HL-60/S4 treated with phorbol 12-myristate 13-acetate at 8.2 ng/mL for 4 days and 3 days (cell line): ENCODE data around the gene SPTA1.

ENCODE experiments used
- in situ Hi-C: fragments of 300-500 bp; cut with MboI; formaldehyde crosslinking; loops from 2 replicates; pipeline ENCODE4 v1.15.0; 2022; ENCODE audit warnings: low sequenced_read_pairs

The SPTA1 gene

DNA sequence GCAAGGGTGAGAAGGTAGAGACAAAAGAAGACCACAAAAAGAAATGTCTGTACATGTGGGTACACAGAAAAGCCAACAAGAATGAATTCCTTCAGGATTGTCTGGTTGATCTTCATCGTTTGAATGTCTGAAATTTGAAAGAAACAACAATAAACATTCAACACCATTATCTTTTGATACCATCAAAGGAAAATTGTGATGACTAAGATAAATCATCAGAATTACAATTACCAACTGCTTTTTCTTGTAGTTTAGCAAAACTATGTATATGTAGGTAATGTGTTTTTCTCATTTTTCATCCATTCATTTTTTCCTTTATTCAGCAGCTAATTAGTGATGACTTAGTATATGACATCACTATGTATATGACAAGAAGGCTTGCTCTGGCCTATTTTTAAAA lies 106.8 kb downstream of the SPTA1 start, which contains the start of gene OR10X1:
Gene OR10X1 (minus strand): TSS at position 167 of the 400 bp plus-strand sequence. CDS start 0 bp downstream, at position 167.
- in situ Hi-C loops = no loop called here

DNA sequence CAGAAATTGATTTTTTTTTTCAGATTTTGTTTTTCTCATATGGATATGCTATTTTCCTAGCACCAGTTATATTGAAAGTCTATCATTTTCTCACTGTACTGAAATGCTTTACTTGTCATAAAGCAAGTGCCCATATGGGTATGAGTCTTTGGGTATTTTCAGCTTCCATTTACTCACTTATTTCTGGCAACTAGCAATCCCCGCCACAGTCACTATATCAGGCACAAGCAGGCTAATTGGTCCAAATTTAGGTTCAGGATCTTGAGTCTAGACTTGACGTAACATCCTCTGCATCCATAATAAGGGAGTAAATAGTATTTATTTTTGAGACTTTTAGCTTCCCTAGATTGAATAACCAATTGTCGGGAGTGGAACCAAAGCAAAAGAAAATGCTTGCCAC lies 109.0 kb downstream of the SPTA1 start:
- in situ Hi-C loops = no loop called here

DNA sequence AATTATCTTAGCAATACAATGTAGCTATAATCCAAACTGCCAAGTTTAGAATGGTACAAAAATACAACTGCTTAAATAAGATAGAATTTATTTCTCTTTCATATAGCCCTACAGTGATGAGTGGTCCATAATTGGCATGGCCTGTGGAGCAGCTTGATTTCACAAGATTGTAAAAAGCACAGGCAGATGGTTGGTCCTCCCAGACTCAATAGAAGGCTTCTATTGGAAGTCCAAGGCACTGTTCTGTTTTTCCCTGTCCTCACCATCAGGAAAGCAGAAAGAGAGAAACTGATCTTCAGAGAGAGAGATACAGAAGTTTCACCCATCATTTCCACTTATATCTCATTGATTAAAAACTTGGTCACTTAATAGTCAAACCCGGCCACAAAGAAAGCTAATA lies 114.3 kb downstream of the SPTA1 start:
- in situ Hi-C loops = no loop called here

DNA sequence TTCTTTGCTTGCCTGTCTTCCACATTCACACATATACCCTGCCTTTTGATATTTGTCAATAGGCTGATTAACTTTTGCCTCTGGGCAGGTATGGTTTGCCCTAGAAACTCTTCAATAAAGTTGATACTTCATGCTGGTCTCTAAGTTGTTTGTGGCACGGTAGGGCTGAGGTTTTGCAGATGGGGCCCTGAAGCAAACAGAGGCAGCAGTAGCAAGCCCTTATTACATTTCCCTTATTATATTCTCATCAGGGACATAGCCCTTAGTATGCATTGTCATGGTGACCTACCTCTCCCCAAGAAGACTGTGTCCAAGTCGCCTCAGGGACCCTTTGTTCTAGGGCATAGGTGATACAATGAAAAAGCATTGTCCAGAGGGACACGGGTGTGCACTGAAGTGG lies 116.0 kb downstream of the SPTA1 start, which contains the start of gene OR6P1:
Gene OR6P1 (minus strand): TSS at position 101 of the 400 bp plus-strand sequence. CDS start 6,976 bp downstream, outside the sequence.
- in situ Hi-C loops = no loop called here

DNA sequence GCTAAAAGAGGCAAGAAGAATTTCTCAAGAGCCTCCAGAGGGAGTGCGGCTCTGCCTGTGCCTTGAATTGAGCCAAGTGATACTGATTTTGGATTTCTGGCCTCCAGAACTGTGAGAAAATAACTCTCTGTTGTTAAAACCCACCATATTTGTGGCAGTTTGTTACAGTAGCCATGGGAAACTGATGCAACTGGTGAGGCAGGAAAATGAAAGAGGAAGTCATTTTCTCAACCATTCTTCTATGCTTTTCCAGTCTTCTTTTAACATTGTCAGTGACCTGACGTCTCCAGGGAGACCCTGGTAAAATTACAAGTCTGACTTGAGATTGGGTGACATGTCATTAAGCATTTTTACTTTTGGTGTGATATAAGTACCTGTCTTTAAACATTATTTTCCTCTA lies 121.9 kb downstream of the SPTA1 start:
- in situ Hi-C loops = no loop called here

DNA sequence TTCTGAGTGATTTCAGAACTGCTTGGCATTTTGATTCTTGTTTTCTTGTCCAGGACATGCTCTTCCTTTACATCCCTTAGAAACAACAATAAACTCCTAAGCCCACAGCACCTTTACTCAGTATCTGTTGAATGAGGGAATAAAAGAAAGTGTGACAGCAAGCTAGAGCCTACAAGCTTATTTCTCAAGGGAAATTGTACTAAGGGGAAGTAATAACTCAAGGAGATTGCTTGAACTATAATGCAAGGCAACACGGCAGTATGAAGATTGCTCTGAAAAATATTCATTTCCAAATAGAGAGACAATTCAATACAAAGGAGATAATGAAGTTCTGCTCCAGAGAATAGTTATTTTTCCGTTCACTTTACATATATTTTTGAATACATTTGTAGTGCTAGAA lies 122.7 kb downstream of the SPTA1 start:
- in situ Hi-C loops = no loop called here
